ENCODE results near the gene FAF1. TPM values are rescaled to one million over a fixed set of nuclear protein-coding genes. Genes with fewer than 3 reads are reported as not detected.
A peak's percentile ranks its signal among the peaks of the same experiment; 100 is the strongest.

Gene FAF1
- total and polyA plus RNA-seq, 9 of the 15 experiments (the other 6 are each of a cell fraction or from before 2014, with no cell fraction given), result 48.7 to 225 (median 118) TPM

- TF ChIP-seq MBD1 (CRISPR knock-in tag; IDR thresholded peaks at IDR 0.05) (no peak), CBX1 (IDR thresholded peaks at IDR 0.05; ENCODE audit: low read depth) (no peak), ELF4 (CRISPR knock-in tag; IDR thresholded peaks at IDR 0.05) (peak; percentile 43; the same call in 1 of the 2 replicates), ETS1 (conservative IDR thresholded peaks at IDR 0.05; ENCODE audit: control insufficient read depth, low read depth, low read length) (no peak), KLF1 (tag; IDR thresholded peaks at IDR 0.05) (no peak), E2F1 (CRISPR knock-in tag; IDR thresholded peaks at IDR 0.05) (no peak), SUPT5H (IDR thresholded peaks at IDR 0.05) (peak; percentile 24), SMAD1 (IDR thresholded peaks at IDR 0.05; ENCODE audit: low read depth, low read length, partially characterized antibody) (no peak), ZNF165 (CRISPR knock-in tag; IDR thresholded peaks at IDR 0.05; ENCODE audit: borderline replicate concordance) (no peak), ZNF217 (CRISPR knock-in tag; IDR thresholded peaks at IDR 0.05) (no peak), ZNF639 (CRISPR knock-in tag; conservative IDR thresholded peaks at IDR 0.05 in 1 of 2, IDR thresholded peaks at IDR 0.05 in 1 of 2) (no peak), ZNF75A (CRISPR knock-in tag; IDR thresholded peaks at IDR 0.05) (no peak), IRF2 (CRISPR knock-in tag; IDR thresholded peaks at IDR 0.05) (no peak), E2F5 (CRISPR knock-in tag; IDR thresholded peaks at IDR 0.05) (no peak), RBM34 (IDR thresholded peaks at IDR 0.05; ENCODE audit: borderline replicate concordance, insufficient read depth, low read length) (no peak), ZNF76 (CRISPR knock-in tag; IDR thresholded peaks at IDR 0.05; ENCODE audit: borderline replicate concordance) (no peak), TCF7L2 (IDR thresholded peaks at IDR 0.05; ENCODE audit: low read depth, low read length) (no peak), MCM7 (IDR thresholded peaks at IDR 0.05) (peak in 1 of 2 experiments; percentile 90; a peak in 1 of 4 replicates), NFIC (IDR thresholded peaks at IDR 0.05) (peak; percentile 25; the same call in 1 of the 2 replicates), DMBX1 (CRISPR knock-in tag; IDR thresholded peaks at IDR 0.05; ENCODE audit: borderline replicate concordance) (no peak), NFATC3 (IDR thresholded peaks at IDR 0.05) (peak; percentile 78; the same call in 1 of the 2 replicates), TAF15 (IDR thresholded peaks at IDR 0.05; ENCODE audit: low read depth, low read length) (no peak), HNRNPH1 (optimal IDR thresholded peaks at IDR 0.05; ENCODE audit: low read depth, low read length) (no peak)
These were observed 659 bp downstream of the FAF1 start (continued) for GRCh38 chr1:50959303-50959912.

Data from K562 (cell line).